DND-41 (cell line): ENCODE results near the gene VAV3.

Experiments used
- ATAC-seq: fragments of 200-7000 bp; cut with Tn5 transposase; 3 replicates; pipeline ENCODE4 v1.9.1; 2021; ENCODE audit warnings: low read depth; ENCODE audit not compliant: insufficient read depth
- DNase-seq: peaks from one replicate; pipeline ENCODE4 v3.0.0-alpha.2; 2020
- H2AFZ ChIP-seq: 2 replicates; pipeline ENCODE4 v1.6.0; 2012; ENCODE audit warnings: low read depth, low read length
- H3K27ac ChIP-seq: 2 replicates; pipeline ENCODE4 v1.5.1; 2012; ENCODE audit warnings: low read length, inconsistent platforms
- H3K27me3 ChIP-seq: fragments of 200-600 bp; sonication (generic); 2 replicates; pipeline ENCODE4 v1.6.0; 2012; ENCODE audit warnings: low read length, mild to moderate bottlenecking, inconsistent platforms; ENCODE audit not compliant: insufficient read depth, poor library complexity
- H3K36me3 ChIP-seq: 2 replicates; pipeline ENCODE4 v1.5.1; 2012; ENCODE audit warnings: low read length, inconsistent platforms; ENCODE audit not compliant: insufficient read depth
- H3K4me1 ChIP-seq: 2 replicates; pipeline ENCODE4 v1.5.1; 2012; ENCODE audit warnings: mild to moderate bottlenecking, low read length; ENCODE audit not compliant: insufficient read depth
- H3K4me2 ChIP-seq: 2 replicates; pipeline ENCODE4 v1.6.0; 2012; ENCODE audit warnings: mild to moderate bottlenecking, moderate library complexity, low read length, inconsistent platforms; ENCODE audit not compliant: insufficient read depth
- H3K4me3 ChIP-seq, 2 experiments: fragments of 200-600 bp in 1 of 2; shearing (Covaris generic) in 1 of 2; 2 replicates each; pipeline ENCODE4 v1.5.1; 2012 to 2016; ENCODE audit warnings: inconsistent platforms in 2 of 2, low read length in 2 of 2, mild to moderate bottlenecking in 2 of 2, low read depth in 1 of 2, moderate library complexity in 1 of 2
- H3K79me2 ChIP-seq: 2 replicates; pipeline ENCODE4 v1.6.0; 2012; ENCODE audit warnings: low read length, inconsistent platforms; ENCODE audit not compliant: insufficient read depth
- H3K9ac ChIP-seq: 2 replicates; pipeline ENCODE4 v1.6.0; 2012; ENCODE audit warnings: low read depth, mild to moderate bottlenecking, inconsistent platforms, low read length, moderate library complexity
- H3K9me3 ChIP-seq: 2 replicates; pipeline ENCODE4 v1.5.1; 2012; ENCODE audit warnings: low read length, moderate library complexity, mild to moderate bottlenecking, inconsistent platforms; ENCODE audit not compliant: insufficient read depth, severe bottlenecking
- H4K20me1 ChIP-seq: 2 replicates; pipeline ENCODE4 v1.6.0; 2012; ENCODE audit warnings: low read length; ENCODE audit not compliant: insufficient read depth
- EZH2 ChIP-seq: IDR thresholded peaks from 3 replicates; pipeline ENCODE4 v1.6.1; 2012; ENCODE audit warnings: borderline replicate concordance, low read depth, mild to moderate bottlenecking, moderate library complexity, low read length, inconsistent platforms; ENCODE audit not compliant: severe bottlenecking
- TF ChIP-seq, protein P1 (sequence below): IDR thresholded peaks from 2 replicates; pipeline ENCODE4 v1.5.1; 2012; ENCODE audit warnings: borderline replicate concordance, low read length, moderate library complexity, mild to moderate bottlenecking; ENCODE audit not compliant: poor library complexity, severe bottlenecking; ENCODE audit errors: extremely low read depth

VAV3 gene

DNA sequence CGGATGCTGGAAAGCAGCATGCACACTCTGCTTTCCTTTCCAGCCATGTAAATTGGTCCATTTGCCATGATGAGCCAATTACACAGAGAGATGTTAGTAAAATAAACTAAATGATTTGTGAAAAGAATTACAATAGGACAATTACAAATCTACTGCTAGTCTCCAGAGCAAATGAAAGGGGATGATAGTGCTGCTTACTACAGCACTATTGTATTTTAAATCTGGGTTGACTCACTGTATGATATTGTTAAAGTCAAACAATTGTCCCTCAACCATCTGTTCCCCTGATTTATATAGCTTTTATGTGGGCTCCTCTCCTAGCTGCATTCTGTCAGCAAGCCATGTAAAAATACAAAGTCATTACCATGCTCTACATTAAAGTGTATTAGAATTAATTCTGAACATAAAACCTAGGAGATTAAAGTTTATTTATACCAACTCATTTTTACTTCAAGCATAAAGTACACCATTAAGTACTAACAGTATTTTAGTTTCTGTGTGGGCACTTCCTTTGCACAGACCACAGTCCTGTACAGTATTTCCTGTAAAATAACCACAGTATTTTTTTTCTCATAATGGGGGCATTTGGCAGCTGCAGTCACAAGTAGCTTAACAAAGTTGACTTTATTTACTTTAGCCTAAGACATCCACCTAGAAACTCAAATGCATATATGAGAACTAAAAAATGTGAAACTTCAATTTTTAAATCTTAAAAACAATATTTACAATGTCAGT is 135.8 kb downstream of the VAV3 start:
- no peaks in the 10 kb centered on the region for H4K20me1 ChIP-seq
- H3K79me2 ChIP-seq, result peaks cover 77% of the 10 kb centered on the region
- DNase-seq (peak; percentile 66), ATAC-seq (peak; percentile 93)
- peaks cover 3% of the 10 kb centered on the region; the same call in 1 of the 2 replicates for H3K36me3 ChIP-seq
- H3K9me3 ChIP-seq, result no peaks in the 10 kb centered on the region
- peaks cover 85% of the 10 kb centered on the region for H3K4me1 ChIP-seq
- no peak for TF ChIP-seq EZH2
- TF ChIP-seq, protein P1, sequence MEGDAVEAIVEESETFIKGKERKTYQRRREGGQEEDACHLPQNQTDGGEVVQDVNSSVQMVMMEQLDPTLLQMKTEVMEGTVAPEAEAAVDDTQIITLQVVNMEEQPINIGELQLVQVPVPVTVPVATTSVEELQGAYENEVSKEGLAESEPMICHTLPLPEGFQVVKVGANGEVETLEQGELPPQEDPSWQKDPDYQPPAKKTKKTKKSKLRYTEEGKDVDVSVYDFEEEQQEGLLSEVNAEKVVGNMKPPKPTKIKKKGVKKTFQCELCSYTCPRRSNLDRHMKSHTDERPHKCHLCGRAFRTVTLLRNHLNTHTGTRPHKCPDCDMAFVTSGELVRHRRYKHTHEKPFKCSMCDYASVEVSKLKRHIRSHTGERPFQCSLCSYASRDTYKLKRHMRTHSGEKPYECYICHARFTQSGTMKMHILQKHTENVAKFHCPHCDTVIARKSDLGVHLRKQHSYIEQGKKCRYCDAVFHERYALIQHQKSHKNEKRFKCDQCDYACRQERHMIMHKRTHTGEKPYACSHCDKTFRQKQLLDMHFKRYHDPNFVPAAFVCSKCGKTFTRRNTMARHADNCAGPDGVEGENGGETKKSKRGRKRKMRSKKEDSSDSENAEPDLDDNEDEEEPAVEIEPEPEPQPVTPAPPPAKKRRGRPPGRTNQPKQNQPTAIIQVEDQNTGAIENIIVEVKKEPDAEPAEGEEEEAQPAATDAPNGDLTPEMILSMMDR, result no peak
- peak overlapping the region; percentile 44 for H3K9ac ChIP-seq
- H2AFZ ChIP-seq, result no peak overlapping the region
- peak overlapping the region; percentile 93 for H3K27ac ChIP-seq
- H3K4me3 ChIP-seq, result peak overlapping the region in 1 of 2 experiments; percentile 38; a peak in 2 of 4 replicates
- no peaks in the 10 kb centered on the region for H3K27me3 ChIP-seq
- H3K4me2 ChIP-seq, result peak overlapping the region; percentile 61

DNA sequence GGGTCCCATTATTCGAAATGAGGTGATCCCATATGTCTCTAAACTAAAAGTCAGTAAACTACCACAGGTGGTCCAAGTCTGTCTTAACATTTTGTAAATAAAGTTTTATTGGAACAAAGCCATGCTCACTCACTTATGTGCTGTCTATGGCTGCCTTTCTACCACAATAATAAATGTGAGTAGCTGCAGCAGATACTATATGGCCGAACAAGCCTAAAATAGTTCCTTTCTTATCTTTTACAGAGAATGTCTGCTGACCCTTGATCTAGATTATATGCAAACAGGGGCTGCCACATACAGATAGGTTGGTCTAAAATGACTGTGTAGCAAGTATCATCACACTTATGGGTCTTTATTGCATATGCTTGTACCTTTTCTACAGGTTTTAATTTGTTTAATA is 140.0 kb downstream of the VAV3 start:
- TF ChIP-seq EZH2, result no peak
- TF ChIP-seq, protein P1, result no peak
- no peaks in the 10 kb centered on the region for H3K9me3 ChIP-seq
- no peak overlapping the region for H3K4me3 ChIP-seq
- peaks cover 9% of the 10 kb centered on the region for H3K36me3 ChIP-seq
- no peaks in the 10 kb centered on the region for H4K20me1 ChIP-seq
- no peak overlapping the region for H3K9ac ChIP-seq
- no peak overlapping the region for H3K4me2 ChIP-seq
- H3K4me1 ChIP-seq, result peaks cover 52% of the 10 kb centered on the region
- no peaks in the 10 kb centered on the region for H3K27me3 ChIP-seq
- ATAC-seq (no peak), DNase-seq (no peak)
- H2AFZ ChIP-seq, result no peak overlapping the region
- no peak overlapping the region for H3K27ac ChIP-seq
- H3K79me2 ChIP-seq, result peaks cover 61% of the 10 kb centered on the region

DNA sequence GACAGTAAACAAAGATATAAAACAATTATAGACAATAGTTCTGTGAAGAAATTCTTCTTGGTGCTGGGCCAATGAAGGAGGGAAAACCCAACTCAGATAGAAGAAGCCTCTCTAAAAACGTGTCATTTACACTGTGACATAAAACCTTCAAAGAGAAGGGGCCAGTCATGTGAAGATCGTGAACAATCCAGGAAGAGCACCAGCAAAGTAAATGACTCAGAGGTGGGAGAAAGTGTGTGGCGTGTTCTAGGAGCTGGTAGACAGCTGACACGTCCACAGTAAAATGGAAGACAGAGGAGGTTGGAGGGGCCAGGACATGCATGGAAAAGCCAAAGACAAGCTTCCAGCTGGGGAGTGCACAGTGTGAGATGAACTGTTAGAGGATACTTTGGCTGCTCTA is 143.6 kb downstream of the VAV3 start:
- H3K4me3 ChIP-seq, result no peak overlapping the region
- TF ChIP-seq EZH2, result no peak
- TF ChIP-seq, protein P1, result no peak
- DNase-seq, result no peak
- peaks cover 18% of the 10 kb centered on the region; the same call in 1 of the 2 replicates for H3K4me1 ChIP-seq
- H4K20me1 ChIP-seq, result no peaks in the 10 kb centered on the region
- H3K4me2 ChIP-seq, result no peak overlapping the region
- no peak overlapping the region for H3K9ac ChIP-seq
- H3K27me3 ChIP-seq, result no peaks in the 10 kb centered on the region
- H3K79me2 ChIP-seq, result peaks cover 58% of the 10 kb centered on the region
- no peak overlapping the region for H2AFZ ChIP-seq
- peaks cover 6% of the 10 kb centered on the region for H3K36me3 ChIP-seq
- no peak for ATAC-seq
- H3K9me3 ChIP-seq, result no peaks in the 10 kb centered on the region
- H3K27ac ChIP-seq, result peak overlapping the region; percentile 34; the same call in 1 of the 2 replicates
